ENCODE results near the gene IER5. TPM values are rescaled to one million over a fixed set of nuclear protein-coding genes. Genes with fewer than 3 reads are reported as not detected.

The IER5 gene
- total RNA-seq, 1 experiment from 2014 or later, result 30.5 TPM

- Histone ChIP-seq H3K4me1 (ENCODE audit: control insufficient read depth in 1 of 2, insufficient read depth in 2 of 2, low read length in 2 of 2) (peaks cover 61 to 74% of the 10 kb centered on the region in 2 experiments), H3K27ac (ENCODE audit: low read depth, low read length) (peak overlapping the region; percentile 80), H2AFZ (ENCODE audit: low read depth, low read length, poor library complexity, severe bottlenecking) (peak overlapping the region; percentile 74), H3K79me2 (ENCODE audit: insufficient read depth, low read length) (no peaks in the 10 kb centered on the region), H3K4me2 (ENCODE audit: low read length) (peak overlapping the region; percentile 92), H3K4me3 (replicated peaks in 1 of 2; ENCODE audit: low read depth in 1 of 2, low read length in 2 of 2) (peak overlapping the region; percentile 61 to 66), H3K27me3 (ENCODE audit: insufficient read depth, low read length) (no peaks in the 10 kb centered on the region), H3K9me3 (ENCODE audit: control insufficient read depth in 1 of 2, insufficient read depth in 1 of 2, low read depth in 1 of 2, low read length in 2 of 2) (no peaks in the 10 kb centered on the region), H3K9ac (ENCODE audit: low read length) (peak overlapping the region; percentile 73), H3K9me2 (ENCODE audit: insufficient read depth) (no peaks in the 10 kb centered on the region), H4K20me1 (ENCODE audit: insufficient read depth) (no peaks in the 10 kb centered on the region), H3K36me3 (ENCODE audit: control insufficient read depth in 1 of 2, insufficient read depth in 2 of 2, low read length in 2 of 2) (no peaks in the 10 kb centered on the region)
- BruUV-seq (replicated peaks), result no TSS peak
- ATAC-seq (peak; percentile 88), DNase-seq (ENCODE audit: low read depth, low spot score) (peak; percentile 56)
- CTCF ChIA-PET, result interaction anchor here (0.6 to 1.5 kb wide), 4 partner anchors 12 to 50 kb away, joined by 3 to 8 read pairs (median 5); no protein-coding TSS in a partner anchor
- intact Hi-C loops (cut with micrococcal nuclease), result loop anchor here (2.0 kb wide), 1 partner anchor 17 kb away; the partner anchor contains the start of gene IER5
- POLR2A ChIA-PET, result interaction anchor here (0.6 to 4.2 kb wide), 14 partner anchors 8 to 570 kb away, joined by 3 to 19 read pairs (median 3); no protein-coding TSS in a partner anchor
- RAD21 ChIA-PET (ENCODE audit: low non-redundant PET in 1 of 2, low total read pairs in 2 of 2, uncharacterized antibody in 2 of 2, unreplicated experiment in 2 of 2), result interaction anchor here in 1 of 2 experiments (0.6 to 0.9 kb wide), 2 partner anchors 21 to 581 kb away, joined by 3 read pairs; no protein-coding TSS in a partner anchor
- TF ChIP-seq CEBPB (IDR thresholded peaks at IDR 0.05; ENCODE audit: low read depth) (no peak), ATF3 (IDR thresholded peaks at IDR 0.05) (no peak), FOSL1 (IDR thresholded peaks at IDR 0.05; ENCODE audit: low read depth) (no peak), SP1 (IDR thresholded peaks at IDR 0.05; ENCODE audit: low read depth) (peak; percentile 16; the same call in 1 of the 2 replicates), YY1 (IDR thresholded peaks at IDR 0.05; ENCODE audit: extremely low read depth, insufficient replicate concordance, low read depth, low read length) (no peak), CTCF (IDR thresholded peaks at IDR 0.05 in 2 of 3, conservative IDR thresholded peaks at IDR 0.05 in 1 of 3; ENCODE audit: borderline replicate concordance in 1 of 3, insufficient read depth in 1 of 3, low read depth in 2 of 3, low read length in 2 of 3) (no peak), EGR1 (IDR thresholded peaks at IDR 0.05; ENCODE audit: low read depth) (peak; percentile 86), ZBTB33 (IDR thresholded peaks at IDR 0.05; ENCODE audit: extremely low read depth, insufficient replicate concordance, low read length) (no peak), EZH2 (IDR thresholded peaks at IDR 0.05) (no peak), ZNF274 (IDR thresholded peaks at IDR 0.05; ENCODE audit: low read depth, low read length) (no peak), ELF1 (IDR thresholded peaks at IDR 0.05; ENCODE audit: borderline replicate concordance, low read depth) (no peak), MAX (IDR thresholded peaks at IDR 0.05) (peak; percentile 77), ZFX (IDR thresholded peaks at IDR 0.05) (peak; percentile 42), SRF (IDR thresholded peaks at IDR 0.05; ENCODE audit: low read depth) (no peak), POLR2AphosphoS5 (IDR thresholded peaks at IDR 0.05; ENCODE audit: low read depth, low read length) (peak; percentile 62)
Measured at GRCh38 chr1:181105134-181106021, 16.9 kb downstream of the IER5 start.
